Measurements from ENCODE around the gene JCHAIN.

DNA sequence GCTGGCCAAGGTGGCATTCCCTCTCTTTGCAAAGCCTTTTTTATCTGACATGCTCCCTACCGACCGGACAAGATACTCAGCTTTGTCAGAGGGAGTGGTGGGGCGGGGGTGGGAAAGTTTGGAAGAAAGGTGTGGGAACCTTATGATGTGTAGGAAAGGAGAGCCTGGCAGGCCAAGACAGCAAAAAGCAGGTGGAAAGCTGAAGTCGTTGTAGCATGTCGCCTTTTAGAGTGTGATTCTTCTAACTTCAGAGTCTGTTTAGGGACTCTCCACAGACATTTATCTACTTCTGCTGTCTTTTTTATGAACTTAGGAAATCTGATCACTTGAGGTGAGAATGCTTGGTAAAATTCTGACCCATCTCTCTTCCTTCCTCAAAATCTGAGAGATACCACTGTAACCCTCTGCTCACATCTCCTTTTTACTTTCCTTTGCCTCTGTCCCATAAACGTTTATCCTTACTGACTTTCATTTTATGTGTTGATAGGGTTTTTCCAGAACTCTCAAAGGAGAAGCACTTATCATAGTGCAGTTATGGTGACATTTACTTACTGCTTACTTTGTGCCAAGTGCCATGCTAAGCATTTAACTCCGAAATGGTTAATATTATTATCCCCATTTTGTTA, 47.3 kb upstream of the JCHAIN start:
- TF ChIP-seq, protein P1, sequence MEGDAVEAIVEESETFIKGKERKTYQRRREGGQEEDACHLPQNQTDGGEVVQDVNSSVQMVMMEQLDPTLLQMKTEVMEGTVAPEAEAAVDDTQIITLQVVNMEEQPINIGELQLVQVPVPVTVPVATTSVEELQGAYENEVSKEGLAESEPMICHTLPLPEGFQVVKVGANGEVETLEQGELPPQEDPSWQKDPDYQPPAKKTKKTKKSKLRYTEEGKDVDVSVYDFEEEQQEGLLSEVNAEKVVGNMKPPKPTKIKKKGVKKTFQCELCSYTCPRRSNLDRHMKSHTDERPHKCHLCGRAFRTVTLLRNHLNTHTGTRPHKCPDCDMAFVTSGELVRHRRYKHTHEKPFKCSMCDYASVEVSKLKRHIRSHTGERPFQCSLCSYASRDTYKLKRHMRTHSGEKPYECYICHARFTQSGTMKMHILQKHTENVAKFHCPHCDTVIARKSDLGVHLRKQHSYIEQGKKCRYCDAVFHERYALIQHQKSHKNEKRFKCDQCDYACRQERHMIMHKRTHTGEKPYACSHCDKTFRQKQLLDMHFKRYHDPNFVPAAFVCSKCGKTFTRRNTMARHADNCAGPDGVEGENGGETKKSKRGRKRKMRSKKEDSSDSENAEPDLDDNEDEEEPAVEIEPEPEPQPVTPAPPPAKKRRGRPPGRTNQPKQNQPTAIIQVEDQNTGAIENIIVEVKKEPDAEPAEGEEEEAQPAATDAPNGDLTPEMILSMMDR (conservative IDR thresholded peaks at IDR 0.05 in 1 of 2, IDR thresholded peaks at IDR 0.05 in 1 of 2; ENCODE audit: low read depth in 1 of 2, low read length in 2 of 2) = no peak
- TF ChIP-seq EZH2 (IDR thresholded peaks at IDR 0.05; ENCODE audit: low read length, missing control alignments) = no peak

All from fibroblast of lung (primary cell).